Aorta (tissue), 5 donors: Measurements from ENCODE around the gene NUAK2. TPM values are rescaled to one million over a fixed set of nuclear protein-coding genes. Genes with fewer than 3 reads are reported as not detected.

ENCODE experiments used
- ATAC-seq: fragments of 200-7000 bp; cut with Tn5 transposase; one replicate; pipeline ENCODE4 v1.9.1; 2022; ENCODE audit warnings: moderate library complexity; ENCODE audit not compliant: low FRiP score
- DNase-seq, 2 donors: peaks; one replicate each; pipeline ENCODE4 v3.0.0-alpha.2; 2020
- H3K27ac ChIP-seq, 2 donors: one replicate each; pipeline ENCODE4 v1.5.1; 2013; ENCODE audit warnings: low read length in 2 of 2, mild to moderate bottlenecking in 2 of 2, moderate library complexity in 2 of 2, control low read depth in 1 of 2, inconsistent platforms in 1 of 2, low read depth in 1 of 2
- H3K27me3 ChIP-seq, 2 donors: one replicate each; pipeline ENCODE4 v1.6.1; 2013; ENCODE audit warnings: control low read depth in 1 of 2, low read length in 1 of 2, mild to moderate bottlenecking in 1 of 2, moderate library complexity in 1 of 2; ENCODE audit not compliant: insufficient read depth in 2 of 2, control insufficient read depth in 1 of 2
- H3K36me3 ChIP-seq, 2 donors: one replicate each; pipeline ENCODE4 v1.6.1; 2013; ENCODE audit warnings: control low read depth in 1 of 2, low read length in 1 of 2, mild to moderate bottlenecking in 1 of 2; ENCODE audit not compliant: insufficient read depth in 2 of 2, control insufficient read depth in 1 of 2
- H3K4me1 ChIP-seq, 2 donors: one replicate each; pipeline ENCODE4 v1.6.1; 2013; ENCODE audit warnings: low read length in 2 of 2, control low read depth in 1 of 2, mild to moderate bottlenecking in 1 of 2, moderate library complexity in 1 of 2; ENCODE audit not compliant: insufficient read depth in 2 of 2, control insufficient read depth in 1 of 2
- H3K4me3 ChIP-seq, 2 donors: one replicate each; pipeline ENCODE4 v1.5.1; 2013; ENCODE audit warnings: low read length in 2 of 2, control low read depth in 1 of 2, mild to moderate bottlenecking in 1 of 2
- H3K9me3 ChIP-seq: one replicate; pipeline ENCODE4 v1.6.1; 2013; ENCODE audit warnings: mild to moderate bottlenecking, low read length; ENCODE audit not compliant: control insufficient read depth
- WGBS, 2 donors: extraction: QIAGEN DNeasy Blood & Tissue Kit; methylation state at CpG; one replicate each; pipeline ENCODE4 v1.1.7; 2013; 5-methylcytosine and 5-hydroxymethylcytosine counted together
- intact Hi-C, 2 donors: fragments of 100-400 bp; cut with DNase I; formaldehyde crosslinking; loops; one replicate each; pipeline versions ENCODE4 v1.14.2 to v1.15.0; 2022
- polyA plus RNA-seq, 2 donors: library from polyadenylated mRNA; stranded (reverse); fragments of 200-250 nt; gene quantifications; one replicate each; pipeline ENCODE4 v1.2.3, GENCODE V29; 2013
- total RNA-seq, 2 donors: library from RNA; stranded (reverse); fragmentation: NEBNext Ultra II Directional; extraction: Animal tissue kit (Norgen Biotek cat#: 25700); gene quantifications; one replicate each; pipeline ENCODE4 v1.2.1, GENCODE V29; 2021
- donor health status: healthy with polysubstance abuse.
- donor health status: Bipolar disorder and iron deficiency.
- donor health status: DM: no; HTN: no; CAD: no.
- donor health status: DM: no; HTN: no; CAD: no.
- donor health status: DM: yes; HTN: yes; CAD: no.

The NUAK2 gene
- total and polyA plus RNA-seq, 4 donors = 0.49 to 3.0 (median 2.1) TPM

GRCh38 chr1:205260948-205261732 lies 60.4 kb downstream of the NUAK2 start:
- H3K27me3 ChIP-seq = no peaks in the 10 kb centered on the region
- no peaks in the 10 kb centered on the region for H3K9me3 ChIP-seq
- no peak overlapping the region for H3K27ac ChIP-seq
- 75 to 87% methylated on average over 8 of the region's 8 CpGs for WGBS, 2 donors
- ATAC-seq (no peak), DNase-seq (no peak)
- no peaks in the 10 kb centered on the region for H3K36me3 ChIP-seq
- intact Hi-C loops = no loop called here
- H3K4me1 ChIP-seq = no peaks in the 10 kb centered on the region
- H3K4me3 ChIP-seq = no peak overlapping the region

GRCh38 chr1:205259998-205260397 lies 61.5 kb downstream of the NUAK2 start:
- ATAC-seq (no peak), DNase-seq (no peak)
- 53 to 78% methylated on average over 1 of the region's 1 CpG for WGBS, 2 donors
- no peaks in the 10 kb centered on the region for H3K9me3 ChIP-seq
- intact Hi-C loops = loop anchor here (5.0 to 10.0 kb wide), 4 partner anchors 48 to 275 kb away; partner anchors contain the start of genes DSTYK (in 1 of the 2) and RBBP5 (in 1 of the 2)
- no peak overlapping the region for H3K27ac ChIP-seq
- H3K27me3 ChIP-seq = no peaks in the 10 kb centered on the region
- no peak overlapping the region for H3K4me3 ChIP-seq
- no peaks in the 10 kb centered on the region for H3K36me3 ChIP-seq
- no peaks in the 10 kb centered on the region for H3K4me1 ChIP-seq

- H3K4me3 ChIP-seq = no peak overlapping the region
- DNase-seq (no peak), ATAC-seq (no peak)
- intact Hi-C loops = loop anchor here (5.0 to 10.0 kb wide), 4 partner anchors 47 to 275 kb away; partner anchors contain the start of genes DSTYK (in 1 of the 2) and RBBP5 (in 1 of the 2)
- no peaks in the 10 kb centered on the region for H3K9me3 ChIP-seq
- H3K4me1 ChIP-seq = no peaks in the 10 kb centered on the region
- H3K36me3 ChIP-seq = no peaks in the 10 kb centered on the region
- no peaks in the 10 kb centered on the region for H3K27me3 ChIP-seq
- no peak overlapping the region for H3K27ac ChIP-seq
- 79 to 85% methylated on average over 10 of the region's 10 CpGs for WGBS, 2 donors
These were observed 62.2 kb downstream of the NUAK2 start for GRCh38 chr1:205259324-205259832.

- H3K36me3 ChIP-seq = no peaks in the 10 kb centered on the region
- H3K27ac ChIP-seq = no peak overlapping the region
- no peaks in the 10 kb centered on the region for H3K27me3 ChIP-seq
- intact Hi-C loops = loop anchor here (5.0 to 10.0 kb wide), 4 partner anchors 46 to 274 kb away; partner anchors contain the start of genes DSTYK (in 1 of the 2) and RBBP5 (in 1 of the 2)
- no peaks in the 10 kb centered on the region for H3K9me3 ChIP-seq
- H3K4me1 ChIP-seq = no peaks in the 10 kb centered on the region
- no peak for ATAC-seq
- no peak for DNase-seq
- H3K4me3 ChIP-seq = no peak overlapping the region
- 85% methylated on average over 8 of the region's 8 CpGs for WGBS, 2 donors
These were observed 62.8 kb downstream of the NUAK2 start for GRCh38 chr1:205258719-205259118.

GRCh38 chr1:205258261-205258691 lies 63.3 kb downstream of the NUAK2 start:
- ATAC-seq = no peak

GRCh38 chr1:205257735-205258134 lies 63.8 kb downstream of the NUAK2 start:
- Histone ChIP-seq H3K27ac (no peak overlapping the region), H3K36me3 (no peaks in the 10 kb centered on the region), H3K4me1 (no peaks in the 10 kb centered on the region), H3K9me3 (no peaks in the 10 kb centered on the region), H3K4me3 (no peak overlapping the region), H3K27me3 (no peaks in the 10 kb centered on the region)
- intact Hi-C loops = loop anchor here (5.0 to 10.0 kb wide), 4 partner anchors 45 to 273 kb away; partner anchors contain the start of genes DSTYK (in 1 of the 2) and RBBP5 (in 1 of the 2)
- DNase-seq = no peak
- ATAC-seq = no peak
- WGBS, 2 donors = 84 to 86% methylated on average over 2 of the region's 2 CpGs

More at GRCh38 chr1:205258261-205258691, 63.3 kb downstream of the NUAK2 start:
- Histone ChIP-seq H3K4me1 (no peaks in the 10 kb centered on the region), H3K36me3 (no peaks in the 10 kb centered on the region), H3K27me3 (no peaks in the 10 kb centered on the region), H3K4me3 (no peak overlapping the region), H3K27ac (no peak overlapping the region), H3K9me3 (no peaks in the 10 kb centered on the region)
- no peak for DNase-seq
- intact Hi-C loops = loop anchor here (5.0 to 10.0 kb wide), 4 partner anchors 46 to 273 kb away; partner anchors contain the start of genes DSTYK (in 1 of the 2) and RBBP5 (in 1 of the 2)
- 79 to 80% methylated on average over 7 of the region's 7 CpGs for WGBS, 2 donors

- WGBS, 2 donors = 92 to 95% methylated on average over 19 of the region's 19 CpGs
- Histone ChIP-seq H3K9me3 (no peaks in the 10 kb centered on the region), H3K27ac (no peak overlapping the region), H3K36me3 (no peaks in the 10 kb centered on the region), H3K4me1 (no peaks in the 10 kb centered on the region), H3K27me3 (no peaks in the 10 kb centered on the region), H3K4me3 (no peak overlapping the region)
- intact Hi-C loops = loop anchor here (1.0 to 10.0 kb wide), 5 partner anchors 29 to 272 kb away; partner anchors contain the start of genes DSTYK (in 1 of the 2) and RBBP5 (in 1 of the 2)
- no peak for ATAC-seq
- no peak for DNase-seq
These were observed 64.5 kb downstream of the NUAK2 start for GRCh38 chr1:205256951-205257625.

GRCh38 chr1:205255941-205256780 lies 65.4 kb downstream of the NUAK2 start:
- H3K4me3 ChIP-seq = no peak overlapping the region
- ATAC-seq (peak; percentile 93), DNase-seq (peak; percentile 94 to 95)
- no peaks in the 10 kb centered on the region for H3K4me1 ChIP-seq
- 19 to 21% methylated on average over 8 of the region's 8 CpGs for WGBS, 2 donors
- H3K9me3 ChIP-seq = no peaks in the 10 kb centered on the region
- H3K27ac ChIP-seq = peak overlapping the region in 1 of 2 donors; percentile 4
- no peaks in the 10 kb centered on the region for H3K36me3 ChIP-seq
- no peaks in the 10 kb centered on the region for H3K27me3 ChIP-seq
- intact Hi-C loops = loop anchor here (1.0 to 10.0 kb wide), 5 partner anchors 28 to 271 kb away; partner anchors contain the start of genes DSTYK (in 1 of the 2) and RBBP5 (in 1 of the 2)
